SKM-1 (cell line): ENCODE results near the gene TLCD3A.
"Not testable (repeated sequence)": the region's sequence is repeated elsewhere in the genome, so short reads cannot be mapped to it uniquely, and the experiment has no call there.

Experiments used
- DNase-seq: peaks from one replicate; lab custom pipeline; 2025; ENCODE audit not compliant: unreplicated experiment; lab: John Stamatoyannopoulos, UW

The TLCD3A gene

DNA sequence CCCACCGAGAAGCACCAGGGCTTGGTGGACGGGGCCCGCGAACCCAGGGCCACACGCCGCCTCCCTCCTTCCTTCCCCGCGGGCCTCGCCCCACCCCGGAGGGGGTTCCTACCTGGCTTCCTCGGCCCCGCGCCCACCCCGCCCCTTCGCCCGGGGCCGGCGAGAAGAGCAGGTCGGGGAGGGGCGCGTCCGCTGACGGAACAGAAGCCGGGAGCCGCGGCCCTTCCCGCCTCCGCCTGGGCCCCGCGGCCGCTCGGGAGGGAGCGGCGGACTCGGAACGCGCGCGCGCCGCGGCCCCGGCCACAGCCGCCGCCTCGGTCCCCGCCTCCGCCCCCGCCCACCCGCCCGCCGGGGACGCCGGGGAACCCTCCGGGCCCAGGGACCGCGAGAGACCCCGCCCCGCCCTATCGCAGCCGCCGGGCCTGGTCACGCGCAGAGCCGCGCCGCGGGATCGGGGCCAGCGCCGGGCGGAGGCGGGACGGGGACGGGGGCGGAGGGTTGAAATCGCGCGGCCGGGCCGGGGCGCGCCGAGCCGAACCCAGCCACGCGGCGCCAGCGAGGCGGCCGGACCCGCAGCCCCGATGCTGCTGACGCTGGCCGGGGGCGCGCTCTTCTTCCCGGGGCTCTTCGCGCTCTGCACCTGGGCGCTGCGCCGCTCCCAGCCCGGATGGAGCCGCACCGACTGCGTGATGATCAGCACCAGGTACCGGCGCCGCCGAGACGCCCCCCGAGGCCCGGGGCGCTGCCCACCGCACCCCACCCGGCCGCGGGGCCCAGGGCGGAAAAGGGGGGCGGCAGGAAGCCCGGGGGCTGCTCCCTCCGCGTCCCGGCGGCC lies at the start of gene TLCD3A:
TSS of gene TLCD3A (plus strand) at position 530 of the 835 bp plus-strand sequence. CDS start at position 582, 52 bp downstream.
- DNase-seq, result no peak

DNA sequence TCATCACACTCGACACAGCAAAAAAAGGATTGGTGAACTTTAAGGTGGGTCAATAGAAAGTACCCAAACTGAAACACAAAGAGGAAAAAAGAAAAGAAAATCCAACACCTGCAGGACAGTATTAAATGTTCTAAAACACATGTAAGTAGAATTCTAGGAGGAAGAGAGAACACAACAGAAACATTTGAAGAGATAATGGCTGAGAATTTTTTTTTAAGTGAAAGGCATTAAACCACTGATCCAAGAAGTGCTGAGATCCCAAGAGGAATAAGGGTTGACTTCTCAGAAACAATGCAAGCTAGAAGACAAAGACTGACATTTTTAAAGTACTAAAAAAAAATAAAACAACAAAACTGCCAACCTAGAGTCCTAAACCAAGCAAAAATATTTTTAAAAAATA lies 49.4 kb upstream of the TLCD3A start:
- DNase-seq, result no peak

DNA sequence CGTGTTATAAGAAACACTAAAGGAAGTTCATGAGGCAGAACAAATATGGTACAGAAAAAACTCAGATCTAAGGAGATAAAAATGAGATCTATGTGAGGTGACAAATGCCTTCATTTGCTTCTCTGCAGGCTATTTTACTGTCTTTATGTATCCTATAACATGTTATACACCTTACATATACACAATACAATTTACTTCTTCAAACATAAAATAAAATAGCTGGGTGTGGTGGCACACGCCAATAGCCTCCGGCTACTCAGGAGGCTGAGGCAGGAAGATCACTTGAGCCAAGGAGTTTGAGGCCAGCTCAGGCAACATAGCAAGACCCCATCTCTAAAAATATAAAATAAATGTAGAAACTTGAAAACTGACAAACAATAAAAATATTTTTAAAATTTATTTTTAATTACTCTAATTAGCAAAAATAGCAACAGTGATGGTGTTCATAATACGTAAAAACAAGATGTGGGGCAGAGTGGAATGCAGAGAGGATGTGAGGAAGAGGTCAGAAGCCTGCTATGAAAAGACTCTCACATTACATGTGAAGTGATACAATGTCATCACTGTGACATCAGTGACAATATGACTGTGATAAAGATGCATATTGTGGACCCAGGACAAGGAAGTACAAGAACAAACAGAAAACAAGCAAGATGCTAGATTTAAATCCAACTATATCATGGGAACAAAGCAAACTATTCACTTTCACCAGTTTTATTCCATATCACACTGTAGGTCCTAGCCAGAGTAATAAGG lies 48.7 kb upstream of the TLCD3A start:
- no peak for DNase-seq

DNA sequence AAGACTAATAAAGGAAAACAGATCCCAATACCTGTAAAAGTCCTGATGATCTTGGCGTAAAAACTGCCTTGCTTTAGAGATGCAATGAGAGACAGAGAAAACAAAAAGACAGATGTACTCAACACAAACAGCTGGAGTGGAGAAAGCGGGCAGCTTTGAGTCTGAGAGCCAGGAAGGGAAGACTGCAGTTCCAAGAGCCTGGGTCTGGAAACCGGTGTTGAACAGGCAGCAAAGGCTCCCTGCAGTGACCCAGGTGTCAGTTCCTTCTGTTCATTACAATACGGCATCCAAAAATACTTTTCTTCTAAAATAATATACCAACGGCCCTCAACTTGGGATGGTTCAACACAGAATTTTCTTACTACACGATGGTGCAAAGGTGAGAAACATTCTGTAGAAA lies 47.4 kb upstream of the TLCD3A start:
- DNase-seq, result no peak

DNA sequence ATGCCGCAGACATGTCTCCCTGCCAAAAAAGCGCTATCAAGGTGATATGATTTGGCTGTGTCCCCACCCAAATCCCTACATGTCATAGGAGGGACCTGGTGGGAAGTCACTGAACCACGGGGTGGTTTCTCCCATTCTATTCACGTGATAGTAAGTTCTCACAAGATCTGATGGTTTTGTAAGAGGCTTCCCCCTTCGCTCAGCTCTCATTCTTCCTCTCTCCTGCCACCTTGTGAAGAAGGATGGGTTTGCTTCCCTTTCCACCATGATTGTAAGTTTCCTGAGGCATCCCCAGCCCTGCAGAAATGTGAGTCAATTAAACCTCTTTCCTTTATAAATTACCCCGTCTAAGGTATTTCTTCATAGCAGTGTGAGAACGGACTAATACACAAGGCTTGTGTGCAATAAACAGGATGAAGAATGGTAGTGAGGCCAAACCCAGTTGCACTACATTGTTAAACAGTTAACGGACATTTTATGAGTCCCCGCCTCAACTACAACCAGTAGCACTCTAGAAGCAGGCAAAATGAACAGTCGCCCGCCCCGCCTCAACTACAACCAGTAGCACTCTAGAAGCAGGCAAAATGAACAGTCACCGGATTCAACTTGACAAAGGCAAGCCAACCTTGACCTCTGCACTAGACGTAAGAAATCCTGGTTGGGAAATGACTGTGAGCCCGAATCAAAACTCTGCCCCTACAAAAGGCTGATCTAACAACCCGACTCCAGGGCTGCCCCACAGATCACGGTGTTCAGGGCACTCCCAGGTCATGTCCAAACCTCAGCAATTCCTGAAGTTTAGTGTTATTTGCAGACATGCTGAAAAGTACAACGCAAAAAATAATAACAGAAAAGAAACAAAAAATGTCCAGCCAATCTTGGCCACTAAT lies 44.1 kb upstream of the TLCD3A start:
- no peak for DNase-seq

DNA sequence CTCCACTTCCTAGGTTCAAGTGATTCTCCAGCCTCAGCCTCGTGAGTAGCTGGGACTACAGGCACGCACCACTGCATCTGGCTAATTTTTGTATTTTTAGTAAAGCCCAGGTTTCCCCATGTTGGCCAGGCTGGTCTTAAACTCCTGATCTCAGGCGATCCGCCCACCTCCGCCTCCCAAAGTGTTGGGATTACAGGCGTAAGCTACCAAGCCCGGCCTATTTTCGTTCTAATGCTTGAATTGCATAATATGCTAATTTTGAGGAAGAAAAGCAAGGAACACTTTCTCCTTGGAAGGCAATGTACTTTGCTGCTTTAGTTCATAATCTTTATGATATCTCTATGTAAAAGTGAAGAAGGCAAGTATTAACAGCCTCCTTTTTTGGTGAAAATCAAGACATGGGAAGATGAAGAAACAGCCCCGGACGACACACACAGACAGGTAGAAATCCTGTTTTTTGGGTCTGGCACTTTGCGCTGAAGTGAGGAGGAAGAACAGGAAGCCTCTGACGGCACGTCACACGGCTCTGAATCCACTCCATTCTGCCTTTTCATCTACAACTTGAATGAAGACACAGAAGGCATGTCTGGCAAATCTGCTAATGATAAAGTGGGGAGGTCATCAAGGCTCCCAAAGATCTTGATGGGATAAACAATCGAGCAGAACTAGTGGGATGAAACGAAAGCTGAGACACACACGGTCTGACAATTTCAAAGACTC lies 42.7 kb upstream of the TLCD3A start:
- no peak for DNase-seq

DNA sequence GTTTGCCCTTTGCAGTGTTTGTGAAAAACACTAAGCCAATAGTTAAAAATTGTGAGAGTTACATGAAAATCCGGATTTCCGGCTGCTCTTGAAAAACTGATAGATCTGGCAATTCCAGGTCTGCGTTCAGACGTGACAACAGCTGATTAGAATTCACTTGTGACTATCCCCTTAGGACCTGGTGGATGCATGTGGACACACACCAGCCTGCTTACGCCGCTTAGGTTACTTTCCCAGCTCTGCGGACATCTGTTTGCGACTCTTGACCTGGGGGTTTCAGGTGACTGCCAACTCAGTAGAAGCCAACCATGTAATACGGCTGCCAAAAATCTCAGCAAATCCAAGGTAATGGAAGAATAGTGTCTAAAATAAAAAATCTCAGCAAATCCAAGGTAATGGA lies 42.0 kb upstream of the TLCD3A start:
- DNase-seq, result no peak

DNA sequence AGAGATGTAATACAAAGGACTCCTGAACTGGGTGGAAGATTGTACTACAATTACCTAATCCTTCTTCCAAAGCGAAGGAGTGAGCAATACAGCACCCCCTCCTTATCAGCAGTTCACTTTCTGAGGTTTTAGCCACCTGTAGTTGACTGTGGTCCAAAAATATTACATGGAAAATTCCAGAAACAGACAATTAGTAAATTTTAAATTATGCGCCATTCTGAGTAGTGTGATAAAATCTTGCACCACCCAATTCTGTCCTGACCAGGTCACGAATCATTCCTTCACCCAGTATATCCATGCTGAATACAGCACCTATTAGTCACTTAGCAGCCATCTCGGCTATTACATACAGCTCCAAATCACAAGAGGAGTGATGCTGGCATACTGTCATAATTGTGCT lies 41.0 kb upstream of the TLCD3A start:
- no peak for DNase-seq

DNA sequence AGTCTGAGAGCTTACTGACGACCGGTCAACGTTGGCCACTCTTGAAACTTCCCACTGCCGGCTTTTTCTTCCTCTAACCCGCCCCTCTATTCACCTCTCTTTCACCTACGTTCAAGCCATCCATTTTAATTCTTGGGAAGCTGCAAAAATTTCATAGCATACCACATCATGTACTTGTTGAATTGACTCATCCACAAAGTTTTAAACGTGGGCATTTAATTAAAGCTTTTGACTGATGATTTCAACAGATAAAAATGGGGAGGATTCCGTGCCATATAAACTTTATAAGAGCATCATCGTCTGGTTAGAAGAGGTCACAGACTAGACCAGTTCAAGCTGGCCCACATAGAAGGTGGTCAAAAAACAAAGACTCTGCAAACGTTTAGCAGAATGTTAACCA lies 40.3 kb upstream of the TLCD3A start:
- no peak for DNase-seq

DNA sequence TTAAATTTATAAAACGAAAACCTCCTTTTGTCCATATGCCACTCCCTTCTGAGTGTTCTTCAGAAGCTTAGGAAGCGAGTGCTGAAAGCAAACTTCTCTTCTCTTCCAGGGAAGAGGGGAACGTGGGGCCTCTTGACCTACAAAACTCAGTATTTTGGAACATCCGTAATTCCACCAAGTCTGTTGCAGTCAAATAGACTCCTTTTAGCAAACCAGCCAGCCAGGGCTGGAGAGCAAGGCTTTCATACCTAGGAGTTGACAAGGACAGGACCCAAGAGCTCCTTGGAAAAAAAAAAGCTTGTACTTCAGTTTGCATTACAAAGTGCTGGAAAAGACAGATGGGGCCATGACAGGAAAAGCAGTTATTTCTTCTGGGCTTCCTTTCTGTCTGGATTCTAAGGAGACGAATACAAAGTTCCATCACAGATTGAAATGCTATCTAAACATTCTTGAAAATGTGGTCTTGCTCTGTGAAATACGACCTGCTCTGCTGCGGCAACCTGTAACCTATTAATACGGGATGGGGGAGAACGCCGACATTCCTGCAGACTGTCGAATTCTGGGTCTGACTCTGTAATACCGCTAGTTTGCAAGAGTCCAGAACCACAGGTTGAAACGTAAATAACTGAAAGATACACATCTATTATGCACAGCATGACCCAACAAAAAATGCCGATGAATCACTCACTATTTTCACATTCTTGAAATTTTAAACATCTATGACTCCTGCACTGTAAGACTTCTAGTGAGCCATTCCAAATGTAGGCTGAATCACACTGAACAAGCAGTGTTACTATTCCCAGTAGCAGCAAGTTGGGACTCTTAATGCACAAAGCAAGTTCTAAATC lies 38.4 kb upstream of the TLCD3A start:
- DNase-seq, result no peak

DNA sequence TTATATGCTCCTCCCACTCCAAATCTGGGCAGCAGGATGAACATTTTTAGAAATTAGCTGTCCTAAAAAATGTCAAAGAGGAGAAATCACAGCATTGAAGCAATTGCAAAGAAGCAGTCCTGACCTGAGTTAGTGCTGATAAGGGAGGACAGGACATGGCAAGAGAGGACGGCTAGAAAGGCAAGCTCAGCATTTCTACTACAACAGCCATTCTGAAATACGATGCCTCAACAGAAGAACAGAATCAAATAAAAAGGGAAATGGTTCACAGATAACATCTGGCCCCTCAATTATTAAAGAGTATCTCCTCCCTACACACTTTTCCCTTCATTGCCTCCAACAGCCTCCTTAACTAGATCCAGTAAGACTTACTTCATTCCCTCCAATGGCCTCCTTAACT lies 36.0 kb upstream of the TLCD3A start:
- DNase-seq, result no peak

DNA sequence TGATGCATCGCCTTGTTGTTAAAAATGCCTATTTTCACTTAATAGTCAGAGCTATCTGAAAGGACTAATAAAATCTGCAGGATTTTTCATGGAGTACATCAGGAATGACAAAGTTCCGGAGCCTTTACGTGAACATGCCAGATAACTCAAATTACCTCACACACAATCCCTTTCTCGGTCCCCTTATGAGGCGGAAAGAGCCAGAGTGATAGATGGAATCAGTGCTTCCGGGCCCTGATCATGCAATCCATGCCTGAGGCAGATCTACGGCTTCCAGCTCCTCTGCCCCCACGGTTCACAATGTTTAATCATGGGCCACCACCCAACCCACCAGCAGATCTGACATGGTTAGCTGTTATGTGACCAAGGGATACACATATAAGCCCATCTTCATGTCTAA lies 34.7 kb upstream of the TLCD3A start:
- no peak for DNase-seq

DNA sequence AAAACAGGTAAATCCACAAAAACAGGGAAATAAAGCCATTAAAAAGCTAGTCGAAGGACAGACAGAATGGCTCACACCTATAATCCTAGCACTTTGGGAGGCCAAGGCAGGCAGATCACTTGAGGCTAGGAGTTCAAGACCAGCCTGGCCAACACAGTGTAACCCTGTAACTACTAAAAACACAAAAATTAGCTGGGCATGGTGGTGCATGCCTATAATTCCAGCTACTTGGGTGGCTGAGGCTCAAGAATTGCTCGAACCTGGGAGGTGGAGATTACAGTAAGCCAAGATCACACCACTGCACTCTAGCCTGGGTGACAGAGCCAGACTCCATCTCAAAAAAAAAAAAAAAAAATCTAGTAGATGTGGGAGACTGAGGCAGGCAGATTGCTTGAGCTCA lies 34.3 kb upstream of the TLCD3A start:
- DNase-seq, result not testable (repeated sequence)

DNA sequence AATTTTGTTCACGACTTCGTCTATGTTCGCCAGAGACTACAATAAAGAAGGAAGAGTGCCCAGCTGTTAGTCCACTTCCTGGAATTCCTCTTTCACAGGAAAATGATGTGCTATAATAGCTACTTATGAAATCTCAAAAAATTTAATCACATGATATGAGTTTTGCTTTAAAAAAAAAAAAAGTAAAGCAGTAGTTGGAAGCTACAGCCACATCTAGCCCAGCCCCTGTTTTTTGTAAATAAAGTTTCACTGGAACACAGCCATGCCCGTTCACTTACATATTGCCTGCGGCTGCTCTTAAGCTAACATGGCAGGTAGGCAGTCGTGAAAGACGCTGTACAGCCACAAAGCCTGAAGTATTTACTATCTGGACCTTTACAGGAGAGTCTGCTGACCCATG lies 33.1 kb upstream of the TLCD3A start:
- DNase-seq, result no peak

DNA sequence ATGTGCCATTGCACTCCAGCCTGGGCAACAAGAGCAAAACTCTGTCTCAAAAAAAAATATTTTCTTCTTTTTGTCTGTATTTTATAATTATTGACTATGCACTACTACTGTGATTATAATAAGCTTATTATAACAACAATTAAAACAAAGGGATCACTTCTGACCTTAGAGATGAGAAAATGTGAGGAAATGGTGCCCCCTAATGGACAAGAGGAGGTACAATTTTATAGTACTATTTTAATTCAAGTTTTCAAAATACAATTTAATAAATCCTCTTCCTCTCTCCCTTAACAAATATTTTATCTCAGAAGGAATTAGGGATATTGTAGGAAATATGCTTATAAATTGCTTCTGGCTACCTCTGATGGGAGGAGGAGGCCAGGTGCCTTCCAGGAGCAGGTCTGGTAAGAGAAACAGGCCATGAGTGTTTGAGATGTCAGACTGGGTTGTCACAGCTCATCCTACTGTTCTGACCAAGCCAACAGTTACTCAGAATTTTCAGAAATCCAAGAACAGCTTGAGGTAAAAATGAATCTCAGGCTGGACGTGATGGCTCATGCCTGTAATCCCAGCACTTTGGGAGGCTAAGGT lies 31.8 kb upstream of the TLCD3A start:
- DNase-seq, result no peak

DNA sequence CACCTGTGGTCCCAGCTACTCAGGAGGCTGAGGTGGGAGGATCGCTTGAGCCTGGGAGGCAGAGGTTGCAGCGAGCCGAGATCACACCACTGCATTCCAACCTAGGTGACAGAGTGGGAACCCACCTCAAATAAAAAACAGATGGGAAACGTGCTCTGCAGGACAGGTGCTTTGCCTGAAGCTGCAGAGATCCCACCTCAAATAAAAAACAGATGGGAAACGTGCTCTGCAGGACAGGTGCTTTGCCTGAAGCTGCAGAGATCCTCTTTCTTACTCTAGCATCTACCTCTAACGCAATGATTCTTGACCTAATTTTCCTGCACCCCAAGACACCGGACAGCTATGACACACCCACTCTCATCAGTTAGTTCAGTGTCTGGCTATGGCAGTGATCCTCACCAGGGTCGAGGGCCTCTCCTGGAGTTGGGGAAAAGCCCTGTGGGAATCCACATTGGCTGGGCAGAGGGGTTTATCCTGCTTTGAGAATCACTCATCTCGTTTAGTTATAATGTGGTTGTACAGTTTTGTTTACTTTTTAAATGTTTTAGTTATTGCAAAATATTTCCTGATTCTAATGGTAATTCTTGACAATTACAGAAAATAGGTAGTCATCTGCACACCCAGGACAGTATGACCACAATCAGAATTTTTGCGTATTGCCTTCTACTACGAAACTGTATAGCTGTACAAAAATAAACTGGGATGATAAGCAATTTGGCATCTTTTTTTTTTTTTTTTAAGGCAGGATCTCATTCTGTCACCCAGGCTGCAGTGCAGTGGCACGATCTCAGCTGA lies 29.1 kb upstream of the TLCD3A start:
- DNase-seq, result no peak

DNA sequence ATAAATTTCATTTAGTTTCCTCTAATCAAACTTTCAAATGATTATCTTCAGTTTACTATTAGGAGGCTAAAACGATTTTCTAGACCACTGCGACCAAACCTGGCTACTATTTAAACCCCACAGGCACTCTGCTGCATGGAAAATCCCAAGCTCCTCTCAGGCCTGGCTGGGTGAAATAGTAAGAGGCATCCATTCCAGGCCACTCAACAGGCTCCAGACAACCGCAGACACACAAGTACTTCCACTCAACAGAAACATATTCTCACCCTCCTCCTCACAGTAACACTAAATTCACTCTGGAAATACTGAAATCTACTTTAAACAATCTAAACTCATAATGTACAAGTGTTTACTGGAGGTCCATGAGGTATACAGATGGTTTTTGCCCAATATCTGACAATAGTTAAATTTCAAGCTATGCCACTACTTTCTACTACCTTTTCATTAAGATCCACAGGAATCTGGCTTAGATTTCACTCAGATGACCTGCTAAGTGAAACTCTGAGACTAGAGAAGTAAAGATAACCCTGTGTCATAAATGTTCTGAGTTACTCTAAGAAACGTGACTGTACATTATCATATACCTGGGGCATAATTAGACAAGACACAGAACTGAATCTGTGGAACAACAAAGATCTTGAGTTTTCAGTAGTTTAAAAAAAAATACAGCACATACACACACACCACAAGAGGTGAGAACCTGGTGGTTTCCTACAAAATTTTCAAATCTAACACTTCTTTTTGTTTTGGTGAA lies 28.1 kb upstream of the TLCD3A start:
- no peak for DNase-seq

DNA sequence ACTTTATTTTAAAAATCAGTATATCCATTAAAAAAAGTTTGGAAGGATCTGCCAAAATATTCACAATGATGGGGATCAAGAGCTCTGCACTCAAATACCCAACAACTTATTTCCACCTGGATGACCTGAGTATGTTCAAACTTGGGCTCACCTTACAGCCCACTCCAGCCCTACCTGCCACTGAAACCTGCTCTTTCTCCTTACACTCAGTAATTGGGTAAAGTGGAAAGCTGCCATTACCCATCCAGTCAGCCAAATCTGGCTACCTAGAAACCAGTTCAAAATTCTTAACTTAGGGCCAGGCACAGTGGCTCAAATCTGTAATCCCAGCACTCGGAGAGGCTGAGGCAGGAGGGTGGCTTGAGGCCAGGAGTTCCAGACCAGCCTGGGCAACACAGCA lies 27.4 kb upstream of the TLCD3A start:
- no peak for DNase-seq
